NCI-H510A treated with DMSO at 0.1 percent for 48 hours (cell line): ENCODE measurements around the gene THAP2.

ENCODE experiments used
- DNase-seq: peaks from one replicate; lab custom pipeline; 2025; lab: John Stamatoyannopoulos, UW

THAP2 gene

GRCh38 chr12:71703206-71703605 lies 39.1 kb downstream of the THAP2 start:
- no peak for DNase-seq

GRCh38 chr12:71704920-71705319 lies 40.8 kb downstream of the THAP2 start:
- no peak for DNase-seq

- DNase-seq, result no peak
Measured at GRCh38 chr12:71708658-71709057, 44.6 kb downstream of the THAP2 start.

- DNase-seq, result no peak
Measured at GRCh38 chr12:71710276-71711125, 46.4 kb downstream of the THAP2 start.

GRCh38 chr12:71718611-71719010 lies 54.5 kb downstream of the THAP2 start:
- DNase-seq, result no peak

GRCh38 chr12:71719647-71720370 lies 55.7 kb downstream of the THAP2 start:
- no peak for DNase-seq

- no peak for DNase-seq
Measured at GRCh38 chr12:71721783-71722505, 57.8 kb downstream of the THAP2 start.

- no peak for DNase-seq
Measured at GRCh38 chr12:71725011-71725410, 60.9 kb downstream of the THAP2 start.

- no peak for DNase-seq
Measured at GRCh38 chr12:71726548-71726947, 62.4 kb downstream of the THAP2 start.

GRCh38 chr12:71727958-71728357 lies 63.9 kb downstream of the THAP2 start:
- no peak for DNase-seq
